Neutrophil (primary cell): ENCODE results near the gene GALNT10.

Experiments used
- H3K27ac ChIP-seq: fragments of 200-600 bp; sonication (generic); 2 replicates; pipeline ENCODE4 v1.5.1; 2016; ENCODE audit warnings: mild to moderate bottlenecking, moderate library complexity
- H3K27me3 ChIP-seq: fragments of 200-600 bp; sonication (generic); 2 replicates; pipeline ENCODE4 v1.6.0; 2016; ENCODE audit warnings: mild to moderate bottlenecking
- H3K36me3 ChIP-seq: fragments of 200-600 bp; sonication (generic); 2 replicates; pipeline ENCODE4 v1.5.1; 2017
- H3K4me1 ChIP-seq, 2 experiments: fragments of 200-600 bp in 1 of 2; sonication (generic) in 1 of 2; 1 replicate in 1 of 2; 2 replicates in 1 of 2; pipeline versions ENCODE4 v1.5.1 to v1.6.1; 2013 to 2016; ENCODE audit warnings: low read depth in 1 of 2, low read length in 1 of 2, mild to moderate bottlenecking in 1 of 2, moderate library complexity in 1 of 2; ENCODE audit not compliant: control insufficient read depth in 1 of 2, insufficient read depth in 1 of 2
- H3K4me3 ChIP-seq, 2 experiments: fragments of 200-600 bp in 1 of 2; sonication (generic) in 1 of 2; 1 replicate in 1 of 2; 2 replicates in 1 of 2; pipeline ENCODE4 v1.5.1; 2013 to 2016; ENCODE audit warnings: low read depth in 1 of 2, low read length in 1 of 2, mild to moderate bottlenecking in 1 of 2, moderate library complexity in 1 of 2
- H3K9me3 ChIP-seq: fragments of 200-600 bp; sonication (generic); 2 replicates; pipeline ENCODE4 v1.5.1; 2016
- CTCF ChIP-seq: fragments of 200-600 bp; sonication (generic); IDR thresholded peaks from 2 replicates; pipeline ENCODE4 v1.5.1; 2016; ENCODE audit warnings: antibody characterized with exemption

Gene GALNT10

GRCh38 chr5:154267516-154267915 lies 77.0 kb downstream of the GALNT10 start:
- Histone ChIP-seq H3K4me1 (peaks cover 39 to 66% of the 10 kb centered on the region in 2 experiments), H3K27me3 (no peaks in the 10 kb centered on the region), H3K9me3 (no peaks in the 10 kb centered on the region), H3K27ac (no peak overlapping the region), H3K36me3 (no peaks in the 10 kb centered on the region), H3K4me3 (no peak overlapping the region)
- no peak for TF ChIP-seq CTCF

- Histone ChIP-seq H3K4me1 (peaks cover 44 to 71% of the 10 kb centered on the region in 2 experiments), H3K36me3 (no peaks in the 10 kb centered on the region), H3K27me3 (no peaks in the 10 kb centered on the region), H3K9me3 (no peaks in the 10 kb centered on the region), H3K27ac (no peak overlapping the region), H3K4me3 (no peak overlapping the region)
- no peak for TF ChIP-seq CTCF
These were observed 77.5 kb downstream of the GALNT10 start for GRCh38 chr5:154268073-154268472.

- no peak for TF ChIP-seq CTCF
- no peaks in the 10 kb centered on the region for H3K36me3 ChIP-seq
- H3K4me3 ChIP-seq, result no peak overlapping the region
- H3K27me3 ChIP-seq, result no peaks in the 10 kb centered on the region
- peaks cover 56 to 82% of the 10 kb centered on the region in 2 experiments for H3K4me1 ChIP-seq
- H3K9me3 ChIP-seq, result no peaks in the 10 kb centered on the region
- H3K27ac ChIP-seq, result no peak overlapping the region
These were observed 78.9 kb downstream of the GALNT10 start for GRCh38 chr5:154269414-154269813.

GRCh38 chr5:154271466-154271865 lies 80.9 kb downstream of the GALNT10 start:
- peak overlapping the region; percentile 73 for H3K27ac ChIP-seq
- no peaks in the 10 kb centered on the region for H3K9me3 ChIP-seq
- H3K4me3 ChIP-seq, result no peak overlapping the region
- no peaks in the 10 kb centered on the region for H3K36me3 ChIP-seq
- no peak for TF ChIP-seq CTCF
- H3K4me1 ChIP-seq, result peaks cover 39 to 66% of the 10 kb centered on the region in 2 experiments
- no peaks in the 10 kb centered on the region for H3K27me3 ChIP-seq

GRCh38 chr5:154271936-154272514 lies 81.5 kb downstream of the GALNT10 start:
- no peak for TF ChIP-seq CTCF
- H3K27ac ChIP-seq, result peak overlapping the region; percentile 73

More at GRCh38 chr5:154271936-154272514, 81.5 kb downstream of the GALNT10 start:
- H3K4me3 ChIP-seq, result no peak overlapping the region
- no peaks in the 10 kb centered on the region for H3K9me3 ChIP-seq
- peaks cover 35 to 61% of the 10 kb centered on the region in 2 experiments for H3K4me1 ChIP-seq
- no peaks in the 10 kb centered on the region for H3K27me3 ChIP-seq
- H3K36me3 ChIP-seq, result no peaks in the 10 kb centered on the region
